Measurements from ENCODE around the gene RIT2.

DNA sequence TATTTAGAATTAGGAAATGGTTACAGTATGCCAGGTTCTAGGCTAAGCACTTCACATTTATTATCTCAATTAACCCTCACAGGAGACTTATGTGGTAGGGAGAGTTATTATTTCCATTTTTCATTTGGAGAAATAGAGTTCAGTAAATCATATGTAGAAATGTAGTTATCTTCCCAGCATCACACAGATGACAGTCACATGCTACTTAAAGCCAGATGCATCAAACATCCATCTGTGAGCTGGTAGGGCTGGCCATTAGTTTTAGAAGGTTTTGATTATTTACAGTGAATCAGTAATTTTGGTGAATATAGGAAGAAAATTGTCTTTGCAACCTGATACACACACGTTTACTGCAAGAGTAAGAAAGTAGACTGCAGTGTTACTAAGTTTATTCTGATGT lies 97.9 kb downstream of the RIT2 start:
- TF ChIP-seq, protein P1, sequence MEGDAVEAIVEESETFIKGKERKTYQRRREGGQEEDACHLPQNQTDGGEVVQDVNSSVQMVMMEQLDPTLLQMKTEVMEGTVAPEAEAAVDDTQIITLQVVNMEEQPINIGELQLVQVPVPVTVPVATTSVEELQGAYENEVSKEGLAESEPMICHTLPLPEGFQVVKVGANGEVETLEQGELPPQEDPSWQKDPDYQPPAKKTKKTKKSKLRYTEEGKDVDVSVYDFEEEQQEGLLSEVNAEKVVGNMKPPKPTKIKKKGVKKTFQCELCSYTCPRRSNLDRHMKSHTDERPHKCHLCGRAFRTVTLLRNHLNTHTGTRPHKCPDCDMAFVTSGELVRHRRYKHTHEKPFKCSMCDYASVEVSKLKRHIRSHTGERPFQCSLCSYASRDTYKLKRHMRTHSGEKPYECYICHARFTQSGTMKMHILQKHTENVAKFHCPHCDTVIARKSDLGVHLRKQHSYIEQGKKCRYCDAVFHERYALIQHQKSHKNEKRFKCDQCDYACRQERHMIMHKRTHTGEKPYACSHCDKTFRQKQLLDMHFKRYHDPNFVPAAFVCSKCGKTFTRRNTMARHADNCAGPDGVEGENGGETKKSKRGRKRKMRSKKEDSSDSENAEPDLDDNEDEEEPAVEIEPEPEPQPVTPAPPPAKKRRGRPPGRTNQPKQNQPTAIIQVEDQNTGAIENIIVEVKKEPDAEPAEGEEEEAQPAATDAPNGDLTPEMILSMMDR (IDR thresholded peaks at IDR 0.05), result no peak
- TF ChIP-seq POLR2A (IDR thresholded peaks at IDR 0.05) (no peak), EP300 (IDR thresholded peaks at IDR 0.05) (no peak)

Data from tibial nerve (tissue), 4 donors.